Stimulated activated CD4-positive, alpha-beta T cell treated with anti-CD3 and anti-CD28 coated beads, Interleukin-12 subunit alpha, Interleukin-12 subunit beta, amount 100 ng/mL, for 24 hours (primary cell): Measurements from ENCODE around the gene FAM131A.
A peak's percentile ranks its signal among the peaks of the same experiment; 100 is the strongest.
"Not testable (repeated sequence)": the region's sequence is repeated elsewhere in the genome, so short reads cannot be mapped to it uniquely, and the experiment has no call there.

Experiments
- DNase-seq, 2 experiments: peaks; one replicate each; pipeline ENCODE4 v3.0.0-alpha.2; 2020; ENCODE audit warnings: low read depth in 2 of 2

Gene FAM131A

DNA sequence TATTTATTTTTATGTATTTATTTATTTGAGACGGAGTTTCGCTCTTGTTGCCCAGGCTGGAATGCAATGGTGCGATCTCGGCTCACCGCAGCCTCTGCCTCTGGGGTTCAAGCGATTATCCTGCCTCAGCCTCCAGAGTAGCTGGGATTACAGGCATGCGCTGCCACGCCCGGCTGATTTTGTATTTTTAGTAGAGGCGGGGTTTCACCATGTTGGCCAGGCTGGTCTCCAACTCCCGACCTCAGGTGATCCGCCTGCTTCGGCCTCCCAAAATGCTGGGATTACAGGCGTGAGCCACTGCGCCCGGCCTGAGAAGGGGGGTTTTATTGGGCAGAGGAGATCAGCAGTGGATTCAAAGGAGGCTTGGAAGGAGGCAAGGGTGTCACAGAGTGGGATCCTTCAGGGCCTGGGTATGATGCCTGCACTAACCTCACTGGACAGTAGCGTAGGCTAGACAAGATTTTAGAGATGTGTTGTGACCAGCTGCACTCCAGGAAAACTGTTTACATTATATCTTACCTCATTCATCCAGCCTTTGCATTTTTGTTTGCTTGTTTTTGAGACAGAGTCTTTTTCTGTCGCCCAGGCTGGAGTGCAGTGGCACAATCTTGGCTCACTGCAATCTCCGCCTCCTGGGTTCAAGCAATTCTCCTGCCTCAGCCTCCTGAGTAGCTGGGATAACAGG, 2.2 kb downstream of the FAM131A start:
- not testable (repeated sequence) for DNase-seq

GRCh38 chr3:184341925-184342324, 4.5 kb downstream of the FAM131A start:
- DNase-seq, result no peak

DNA sequence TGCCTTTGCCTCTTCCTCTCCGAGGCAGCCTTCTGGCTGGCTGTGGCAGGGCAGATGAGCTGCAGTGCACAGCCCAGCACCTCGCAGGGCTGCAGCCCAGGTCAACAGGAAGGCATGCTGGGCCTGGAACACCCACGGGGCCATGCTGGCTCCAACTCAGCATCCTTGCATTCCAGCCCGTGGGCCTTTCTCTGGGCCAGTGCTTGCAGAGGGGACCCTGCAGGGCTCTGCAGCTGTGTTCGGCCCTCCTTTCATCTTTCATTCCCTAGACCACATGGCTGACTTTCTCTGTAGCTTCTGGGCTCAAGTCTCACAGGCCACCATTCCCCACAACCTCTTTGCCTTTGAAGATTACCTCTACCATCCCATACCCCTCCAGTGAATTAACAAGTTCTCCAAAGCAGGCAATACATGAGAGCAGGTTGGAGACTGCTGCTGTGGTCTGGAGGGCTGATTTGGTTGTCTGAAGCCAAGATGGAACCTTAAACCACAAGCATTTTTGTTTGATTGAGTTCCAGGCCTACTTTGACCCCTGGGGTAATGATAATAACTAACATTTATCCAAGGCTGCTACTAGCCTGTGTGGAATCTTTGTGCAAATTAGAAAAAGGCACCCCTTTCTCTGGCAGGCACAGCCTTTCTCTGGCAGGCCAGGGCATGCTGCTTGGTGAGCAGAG, 5.9 kb downstream of the FAM131A start:
- DNase-seq, result no peak

GRCh38 chr3:184344579-184345316, 7.3 kb downstream of the FAM131A start:
- no peak for DNase-seq

DNA sequence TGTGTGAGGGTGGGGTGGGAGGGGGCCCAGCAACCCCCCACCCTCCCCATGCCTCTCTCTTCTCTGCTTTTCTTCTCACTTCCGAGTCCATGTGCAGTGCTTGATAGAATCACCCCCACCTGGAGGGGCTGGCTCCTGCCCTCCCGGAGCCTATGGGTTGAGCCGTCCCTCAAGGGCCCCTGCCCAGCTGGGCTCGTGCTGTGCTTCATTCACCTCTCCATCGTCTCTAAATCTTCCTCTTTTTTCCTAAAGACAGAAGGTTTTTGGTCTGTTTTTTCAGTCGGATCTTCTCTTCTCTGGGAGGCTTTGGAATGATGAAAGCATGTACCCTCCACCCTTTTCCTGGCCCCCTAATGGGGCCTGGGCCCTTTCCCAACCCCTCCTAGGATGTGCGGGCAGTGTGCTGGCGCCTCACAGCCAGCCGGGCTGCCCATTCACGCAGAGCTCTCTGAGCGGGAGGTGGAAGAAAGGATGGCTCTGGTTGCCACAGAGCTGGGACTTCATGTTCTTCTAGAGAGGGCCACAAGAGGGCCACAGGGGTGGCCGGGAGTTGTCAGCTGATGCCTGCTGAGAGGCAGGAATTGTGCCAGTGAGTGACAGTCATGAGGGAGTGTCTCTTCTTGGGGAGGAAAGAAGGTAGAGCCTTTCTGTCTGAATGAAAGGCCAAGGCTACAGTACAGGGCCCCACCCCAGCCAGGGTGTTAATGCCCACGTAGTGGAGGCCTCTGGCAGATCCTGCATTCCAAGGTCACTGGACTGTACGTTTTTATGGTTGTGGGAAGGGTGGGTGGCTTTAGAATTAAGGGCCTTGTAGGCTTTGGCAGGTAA, 8.1 kb downstream of the FAM131A start:
- DNase-seq, result no peak

- no peak for DNase-seq
These were observed 9.2 kb downstream of the FAM131A start for GRCh38 chr3:184346480-184347190.

GRCh38 chr3:184347321-184348056, 10.1 kb downstream of the FAM131A start:
- DNase-seq, result no peak

DNA sequence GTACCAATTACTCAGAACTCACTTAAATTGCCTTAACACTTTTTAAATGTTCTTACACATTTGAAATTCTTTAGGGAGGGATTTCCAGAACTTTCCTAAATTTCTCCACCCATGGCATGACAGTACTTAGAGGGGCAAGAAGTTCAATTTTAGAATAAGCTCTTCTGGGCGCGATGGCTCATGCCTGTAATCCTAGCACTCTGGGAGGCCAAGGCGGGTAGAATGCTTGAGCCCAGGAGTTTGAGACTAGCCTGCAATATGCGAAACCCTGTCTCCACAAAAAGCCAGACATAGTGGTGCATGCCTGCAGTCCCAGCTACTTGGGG, 10.6 kb downstream of the FAM131A start:
- no peak for DNase-seq

- no peak for DNase-seq
These were observed 12.4 kb downstream of the FAM131A start for GRCh38 chr3:184349563-184350470.

GRCh38 chr3:184350618-184351017, 13.2 kb downstream of the FAM131A start:
- DNase-seq, result no peak

GRCh38 chr3:184351511-184352148, 14.2 kb downstream of the FAM131A start:
- DNase-seq, result no peak

GRCh38 chr3:184352149-184352785, 14.9 kb downstream of the FAM131A start:
- no peak for DNase-seq

GRCh38 chr3:184352897-184353545, 15.6 kb downstream of the FAM131A start:
- DNase-seq, result no peak

- no peak for DNase-seq
These were observed 16.1 kb downstream of the FAM131A start for GRCh38 chr3:184353546-184353941.

DNA sequence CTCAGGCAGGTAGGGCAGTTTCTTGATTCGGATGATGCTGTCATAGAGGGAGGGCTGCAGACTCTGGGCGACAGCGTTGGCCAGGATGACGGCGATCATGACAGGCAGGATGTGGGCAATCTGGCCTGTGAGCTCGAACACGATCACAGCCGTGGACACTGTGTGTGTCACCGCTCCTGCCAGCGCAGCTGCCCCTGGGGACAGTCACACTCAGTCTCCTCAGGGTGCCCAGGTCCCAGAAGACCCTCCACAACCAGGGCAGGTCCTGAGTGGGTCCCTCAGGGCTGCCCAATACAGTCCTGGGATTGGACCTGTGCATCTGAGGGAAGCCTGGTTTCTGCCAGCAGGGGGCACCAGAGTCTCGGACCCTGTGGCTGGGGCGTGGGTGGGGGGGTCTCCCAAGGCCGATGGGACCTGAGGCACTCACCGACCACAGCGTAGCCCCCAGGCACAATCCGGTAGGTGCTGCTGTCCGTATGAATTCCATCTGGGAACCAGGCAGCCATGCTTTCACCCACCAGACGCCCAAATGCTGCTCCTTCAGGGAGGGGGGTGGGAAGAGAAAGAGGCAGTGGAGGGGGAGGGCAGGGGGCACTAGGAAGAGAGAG, 16.8 kb downstream of the FAM131A start:
- DNase-seq, result peak in 1 of 2 experiments; percentile 57

- no peak for DNase-seq
These were observed 17.4 kb downstream of the FAM131A start for GRCh38 chr3:184354754-184355153.

GRCh38 chr3:184355261-184356040, 18.1 kb downstream of the FAM131A start:
- no peak for DNase-seq
